Naive B cell (primary cell): ENCODE data around the gene LYPD8. TPM values are rescaled to one million over a fixed set of nuclear protein-coding genes. Genes with fewer than 3 reads are reported as not detected.
A peak's percentile ranks its signal among the peaks of the same experiment; 100 is the strongest.

Source experiments
- ATAC-seq, 2 donors: fragments of 150-1000 bp; cut with Tn5 transposase; 2 replicates each; pipeline ENCODE4 v1.10.0; 2021; ENCODE audit warnings: low read depth in 2 of 2, mild to moderate bottlenecking in 2 of 2, moderate library complexity in 2 of 2
- DNase-seq: peaks from one replicate; pipeline ENCODE4 v3.0.0; 2022
- H3K27ac Mint-ChIP-seq, 6 donors: one replicate each; pipeline ENCODE4 v1.8.0; 2020 to 2022; ENCODE audit warnings: mild to moderate bottlenecking in 6 of 6, mixed read lengths in 6 of 6, moderate library complexity in 5 of 6, inconsistent platforms in 2 of 6
- H3K27me3 Mint-ChIP-seq, 3 donors: one replicate each; pipeline ENCODE4 v1.8.0; 2021 to 2022; ENCODE audit warnings: mixed read lengths in 3 of 3, mild to moderate bottlenecking in 1 of 3
- H3K36me3 Mint-ChIP-seq, 2 donors: one replicate each; pipeline ENCODE4 v1.8.0; 2020 to 2022; ENCODE audit warnings: mixed read lengths in 2 of 2, inconsistent platforms in 1 of 2, mild to moderate bottlenecking in 1 of 2
- H3K4me1 Mint-ChIP-seq, 3 donors: one replicate each; pipeline ENCODE4 v1.8.0; 2020 to 2022; ENCODE audit warnings: mixed read lengths in 3 of 3, inconsistent platforms in 1 of 3, mild to moderate bottlenecking in 1 of 3, moderate library complexity in 1 of 3
- H3K4me3 Mint-ChIP-seq, 8 donors: one replicate each; pipeline ENCODE4 v1.8.0; 2020 to 2022; ENCODE audit warnings: mild to moderate bottlenecking in 8 of 8, mixed read lengths in 8 of 8, moderate library complexity in 8 of 8, inconsistent platforms in 2 of 8
- H3K9me3 Mint-ChIP-seq, 7 donors: one replicate each; pipeline ENCODE4 v1.8.0; 2020 to 2022; ENCODE audit warnings: mixed read lengths in 7 of 7, mild to moderate bottlenecking in 5 of 7, inconsistent platforms in 2 of 7, moderate library complexity in 1 of 7
- polyA plus RNA-seq, 6 donors: library from polyadenylated mRNA; unstranded; fragments of 300-500 nt; fragmentation: Illumina TruSeq; gene quantifications; one replicate each; pipeline ENCODE4 v1.2.3, GENCODE V29; 2021; ENCODE audit warnings: low read depth in 6 of 6

The LYPD8 gene
- polyA plus RNA-seq, 6 donors from 2014 or later = 0.39 TPM; not detected in 5

DNA sequence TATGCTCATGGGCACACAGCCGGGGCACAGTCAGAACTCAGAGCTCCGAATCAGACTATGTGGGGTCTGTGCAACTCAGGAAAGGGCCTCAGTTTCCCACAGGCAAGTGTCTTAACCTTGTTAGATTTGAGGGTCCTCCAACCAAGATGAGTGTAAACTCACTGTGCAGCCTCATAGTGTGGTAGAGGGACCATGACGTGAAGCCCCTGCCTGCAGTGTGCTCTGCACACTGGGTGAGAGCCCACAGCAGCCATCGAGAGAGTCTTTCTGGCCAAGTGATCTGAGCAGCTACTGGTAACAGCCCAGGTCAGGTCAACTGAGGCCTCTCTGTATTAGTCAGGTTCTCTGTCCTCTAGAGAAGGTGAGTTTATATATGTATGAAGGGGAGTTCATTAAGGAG lies 592 bp upstream of the LYPD8 start:
- Mint-ChIP-seq H3K36me3 (no peaks in the 10 kb centered on the region), H3K27ac (peak overlapping the region in 3 of 6 donors; percentile 26 to 53 (median 26)), H3K4me3 (no peak overlapping the region), H3K4me1 (peaks cover 0 to 9% (median 0%) of the 10 kb centered on the region in 3 donors), H3K9me3 (peaks cover 0 to 3% (median under 1%) of the 10 kb centered on the region in 7 donors), H3K27me3 (peaks cover 0 to 3% (median 0%) of the 10 kb centered on the region in 3 donors)
- DNase-seq (no peak), ATAC-seq (no peak)

DNA sequence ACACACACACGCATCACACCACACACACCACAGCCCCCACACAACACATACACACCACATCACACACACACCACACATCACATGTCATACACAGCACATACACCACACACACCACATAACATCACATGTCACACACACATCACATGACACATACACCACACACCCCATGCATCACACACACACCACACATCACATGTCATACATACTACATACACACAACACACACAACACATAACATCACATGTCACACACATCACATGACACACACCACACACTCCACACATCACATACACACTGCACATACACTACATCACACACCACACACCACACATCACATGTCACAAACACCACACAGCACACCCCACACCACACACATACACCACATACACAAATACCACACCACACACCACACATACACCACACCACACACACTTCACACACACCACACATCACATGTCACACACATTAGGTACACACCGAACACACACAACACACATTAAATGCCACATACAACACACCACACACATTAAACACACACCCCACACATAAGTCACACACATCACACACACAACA lies 1.8 kb downstream of the LYPD8 start:
- H3K27ac Mint-ChIP-seq = no peak overlapping the region
- no peaks in the 10 kb centered on the region for H3K36me3 Mint-ChIP-seq
- H3K4me3 Mint-ChIP-seq = no peak overlapping the region
- ATAC-seq (no peak), DNase-seq (no peak)
- peaks cover 6 to 22% (median 11%) of the 10 kb centered on the region in 3 donors for H3K4me1 Mint-ChIP-seq
- H3K9me3 Mint-ChIP-seq = peaks cover 0 to 3% (median 0%) of the 10 kb centered on the region in 7 donors
- H3K27me3 Mint-ChIP-seq = no peaks in the 10 kb centered on the region

DNA sequence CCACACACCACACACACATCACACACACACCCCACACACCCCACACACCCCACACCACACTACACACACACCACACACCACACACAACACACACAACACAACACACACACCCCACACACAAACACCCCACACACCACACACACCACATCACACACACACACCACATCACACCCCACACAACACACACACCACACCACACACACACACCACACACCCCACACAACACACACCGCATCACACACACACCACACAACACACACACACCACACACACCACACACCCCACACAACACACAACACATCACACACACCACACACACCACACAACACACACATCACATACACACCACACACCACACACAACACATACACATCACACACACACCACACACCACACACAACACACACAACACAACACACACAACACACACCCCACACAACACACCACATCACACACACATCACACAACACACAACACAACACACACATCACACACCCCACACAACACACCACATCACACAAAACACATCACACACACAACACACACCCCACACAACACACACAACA lies 2.4 kb downstream of the LYPD8 start:
- no peak overlapping the region for H3K27ac Mint-ChIP-seq
- H3K4me3 Mint-ChIP-seq = no peak overlapping the region
- no peak for DNase-seq
- H3K27me3 Mint-ChIP-seq = no peaks in the 10 kb centered on the region
- H3K4me1 Mint-ChIP-seq = peaks cover 6 to 22% (median 11%) of the 10 kb centered on the region in 3 donors
- peaks cover 0 to 3% (median 0%) of the 10 kb centered on the region in 7 donors for H3K9me3 Mint-ChIP-seq
- H3K36me3 Mint-ChIP-seq = no peaks in the 10 kb centered on the region
- ATAC-seq = no peak

DNA sequence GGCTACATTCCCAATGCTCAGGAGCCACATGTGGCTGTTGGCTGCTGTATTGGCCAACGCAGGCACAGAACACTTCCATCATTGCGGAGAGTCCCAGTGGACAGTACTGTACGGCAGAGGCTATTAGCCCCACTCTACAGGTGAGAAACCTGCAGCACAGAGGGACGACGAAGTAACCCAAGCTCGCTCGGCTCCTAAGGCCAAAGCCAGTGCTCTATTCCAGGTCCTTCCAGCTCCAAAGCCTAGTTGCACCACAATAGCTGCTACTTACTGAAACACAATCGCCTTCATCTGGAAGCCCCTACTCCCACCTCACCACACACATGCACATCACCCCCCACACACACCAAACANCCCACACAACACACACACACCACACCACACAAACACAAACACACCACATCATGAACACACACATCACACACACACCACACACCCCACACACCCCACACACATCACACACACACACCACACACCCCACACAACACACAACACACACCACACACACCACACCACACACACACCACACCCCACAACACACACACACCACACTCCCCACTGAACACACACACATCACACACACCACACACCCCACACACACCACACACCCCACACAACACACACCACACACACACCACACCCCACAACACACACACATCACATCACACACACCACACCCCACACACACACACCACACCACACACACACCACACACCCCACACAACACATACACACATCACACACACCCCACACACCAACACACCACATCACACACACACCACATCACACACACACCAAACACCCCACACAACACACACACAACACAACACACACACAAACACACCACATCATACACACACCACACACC lies 3.2 kb downstream of the LYPD8 start:
- no peaks in the 10 kb centered on the region for H3K36me3 Mint-ChIP-seq
- DNase-seq (no peak), ATAC-seq (peak in 1 of 2 donors; percentile 18)
- peaks cover 6 to 22% (median 11%) of the 10 kb centered on the region in 3 donors for H3K4me1 Mint-ChIP-seq
- peaks cover 0 to 3% (median 0%) of the 10 kb centered on the region in 7 donors for H3K9me3 Mint-ChIP-seq
- H3K4me3 Mint-ChIP-seq = no peak overlapping the region
- H3K27ac Mint-ChIP-seq = peak overlapping the region in 1 of 6 donors; percentile 73
- no peaks in the 10 kb centered on the region for H3K27me3 Mint-ChIP-seq

DNA sequence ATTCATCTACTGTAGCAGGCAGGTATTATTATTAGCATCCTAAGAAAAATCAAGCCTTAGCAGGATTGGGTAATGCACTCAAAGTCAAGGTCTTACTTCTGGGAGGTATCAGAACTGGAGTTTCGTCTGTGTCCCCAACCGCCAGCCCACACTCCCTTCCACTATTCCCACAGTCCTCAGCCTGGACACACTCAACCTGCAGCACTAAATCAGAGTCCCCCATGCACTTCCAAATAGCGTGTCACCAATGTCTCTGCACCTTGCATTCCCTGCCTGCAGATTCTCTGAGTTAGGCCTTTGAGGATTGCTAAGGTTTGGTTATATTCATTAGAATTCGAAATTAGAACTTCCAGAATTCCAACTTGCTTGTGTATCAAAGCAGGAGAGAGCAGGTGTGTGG lies 3.9 kb downstream of the LYPD8 start:
- no peak for ATAC-seq
- no peak for DNase-seq
- Mint-ChIP-seq H3K9me3 (peaks cover 0 to 3% (median 0%) of the 10 kb centered on the region in 7 donors), H3K27me3 (no peaks in the 10 kb centered on the region), H3K36me3 (no peaks in the 10 kb centered on the region), H3K27ac (peak overlapping the region in 2 of 6 donors; percentile 73 to 92), H3K4me1 (peaks cover 6 to 22% (median 11%) of the 10 kb centered on the region in 3 donors), H3K4me3 (peak overlapping the region in 3 of 8 donors; percentile 32 to 81 (median 53))

DNA sequence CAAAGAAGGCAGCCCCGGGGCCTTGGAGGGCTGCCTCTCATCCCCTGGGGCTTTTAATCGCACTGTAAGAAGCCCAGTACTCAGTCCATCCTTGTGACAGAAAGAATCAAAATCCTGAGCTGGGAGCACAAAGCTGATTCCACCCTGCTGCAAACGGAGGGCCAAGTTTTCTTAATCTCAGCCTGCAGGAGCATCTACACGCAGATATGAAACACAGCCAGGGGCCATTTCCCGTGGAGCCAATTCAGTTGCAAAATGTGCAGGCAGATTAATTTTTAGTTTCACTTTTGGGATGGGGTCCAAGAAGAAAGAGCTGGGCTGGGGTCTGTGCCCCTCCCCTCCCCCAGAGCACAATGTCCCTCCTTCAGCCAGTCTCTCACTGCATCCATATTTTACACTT lies 4.4 kb downstream of the LYPD8 start:
- Mint-ChIP-seq H3K4me1 (peaks cover 6 to 22% (median 13%) of the 10 kb centered on the region in 3 donors), H3K9me3 (peaks cover 0 to 2% (median 0%) of the 10 kb centered on the region in 7 donors), H3K36me3 (no peaks in the 10 kb centered on the region), H3K4me3 (peak overlapping the region in 4 of 8 donors; percentile 32 to 81 (median 62)), H3K27me3 (no peaks in the 10 kb centered on the region), H3K27ac (peak overlapping the region in 5 of 6 donors; percentile 7 to 92 (median 41))
- ATAC-seq = no peak
- no peak for DNase-seq

DNA sequence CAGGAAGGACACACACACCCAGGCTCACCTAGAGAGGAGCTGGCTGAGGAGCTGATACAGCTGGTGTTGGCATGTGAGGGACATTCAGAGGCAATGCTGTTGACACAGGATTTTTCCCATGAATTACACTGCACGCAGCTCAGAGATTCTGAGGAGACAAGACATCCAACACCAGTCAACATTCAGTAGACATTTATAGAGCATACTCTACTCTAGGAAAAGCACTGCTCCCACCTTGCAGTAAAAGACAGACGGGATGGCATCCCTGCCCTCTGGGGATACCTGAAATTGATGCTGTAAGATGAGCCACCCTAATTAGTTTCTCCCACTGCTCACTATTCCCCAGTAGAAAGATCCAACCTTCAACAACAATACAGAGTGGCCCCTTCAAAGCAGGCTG lies 5.1 kb downstream of the LYPD8 start:
- Mint-ChIP-seq H3K4me1 (peaks cover 6 to 22% (median 14%) of the 10 kb centered on the region in 3 donors), H3K36me3 (no peaks in the 10 kb centered on the region), H3K9me3 (peaks cover 0 to 2% (median 0%) of the 10 kb centered on the region in 7 donors), H3K27me3 (no peaks in the 10 kb centered on the region), H3K4me3 (peak overlapping the region in 2 of 8 donors; percentile 10 to 81), H3K27ac (peak overlapping the region in 4 of 6 donors; percentile 2 to 90 (median 61))
- no peak for ATAC-seq
- DNase-seq = no peak

DNA sequence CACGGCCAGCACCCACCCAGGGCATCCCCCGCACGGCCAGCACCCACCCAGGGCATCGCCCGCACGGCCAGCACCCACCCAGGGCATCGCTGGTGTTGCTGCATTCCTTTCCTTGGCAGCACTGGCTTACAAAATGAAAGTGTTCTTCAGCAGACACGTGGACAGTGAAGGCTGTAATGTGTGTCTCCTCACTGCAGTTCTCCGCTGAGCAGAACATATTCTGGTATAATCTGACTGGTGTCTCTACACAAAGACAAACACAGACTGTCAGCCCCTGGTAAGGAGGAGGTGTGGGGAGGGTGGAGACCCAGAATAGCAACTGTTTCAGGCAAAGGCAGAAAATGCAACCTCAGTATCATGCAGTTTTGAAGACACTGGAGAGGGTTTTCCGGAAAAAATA lies 7.3 kb downstream of the LYPD8 start:
- no peaks in the 10 kb centered on the region for H3K36me3 Mint-ChIP-seq
- peaks cover 0 to 2% (median 0%) of the 10 kb centered on the region in 7 donors for H3K9me3 Mint-ChIP-seq
- peaks cover 6 to 22% (median 17%) of the 10 kb centered on the region in 3 donors for H3K4me1 Mint-ChIP-seq
- H3K27ac Mint-ChIP-seq = no peak overlapping the region
- no peak overlapping the region for H3K4me3 Mint-ChIP-seq
- no peak for DNase-seq
- H3K27me3 Mint-ChIP-seq = no peaks in the 10 kb centered on the region
- no peak for ATAC-seq

DNA sequence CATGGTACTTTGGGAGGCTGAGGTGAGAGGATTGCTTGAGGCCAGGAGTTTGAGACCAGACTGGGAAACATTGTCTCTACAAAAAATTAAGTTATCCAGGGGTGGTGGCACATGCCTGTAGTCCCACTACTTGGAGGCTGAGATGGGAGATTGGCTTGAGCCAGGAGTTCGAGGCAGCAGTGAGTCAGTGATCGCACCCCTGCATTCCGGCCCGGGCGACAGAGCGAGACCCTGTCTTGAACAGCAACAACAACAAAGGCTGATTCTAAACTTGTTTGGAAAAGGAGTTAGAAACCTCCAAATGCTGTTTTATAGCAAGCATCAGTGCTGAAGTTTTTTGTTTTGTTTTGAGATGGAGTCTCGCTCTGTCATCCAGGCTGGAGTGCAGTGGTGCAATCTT lies 14.7 kb downstream of the LYPD8 start:
- no peak for ATAC-seq
- DNase-seq = no peak
- H3K27me3 Mint-ChIP-seq = peaks cover 0 to 7% (median 0%) of the 10 kb centered on the region in 3 donors
- peak overlapping the region in 1 of 8 donors; percentile 15 for H3K4me3 Mint-ChIP-seq
- H3K27ac Mint-ChIP-seq = peak overlapping the region in 1 of 6 donors; percentile 10
- H3K36me3 Mint-ChIP-seq = peaks cover 5 to 9% of the 10 kb centered on the region in 2 donors
- peaks cover 0 to 13% (median 6%) of the 10 kb centered on the region in 3 donors for H3K4me1 Mint-ChIP-seq
- peaks cover 0 to 7% (median 0%) of the 10 kb centered on the region in 7 donors for H3K9me3 Mint-ChIP-seq

DNA sequence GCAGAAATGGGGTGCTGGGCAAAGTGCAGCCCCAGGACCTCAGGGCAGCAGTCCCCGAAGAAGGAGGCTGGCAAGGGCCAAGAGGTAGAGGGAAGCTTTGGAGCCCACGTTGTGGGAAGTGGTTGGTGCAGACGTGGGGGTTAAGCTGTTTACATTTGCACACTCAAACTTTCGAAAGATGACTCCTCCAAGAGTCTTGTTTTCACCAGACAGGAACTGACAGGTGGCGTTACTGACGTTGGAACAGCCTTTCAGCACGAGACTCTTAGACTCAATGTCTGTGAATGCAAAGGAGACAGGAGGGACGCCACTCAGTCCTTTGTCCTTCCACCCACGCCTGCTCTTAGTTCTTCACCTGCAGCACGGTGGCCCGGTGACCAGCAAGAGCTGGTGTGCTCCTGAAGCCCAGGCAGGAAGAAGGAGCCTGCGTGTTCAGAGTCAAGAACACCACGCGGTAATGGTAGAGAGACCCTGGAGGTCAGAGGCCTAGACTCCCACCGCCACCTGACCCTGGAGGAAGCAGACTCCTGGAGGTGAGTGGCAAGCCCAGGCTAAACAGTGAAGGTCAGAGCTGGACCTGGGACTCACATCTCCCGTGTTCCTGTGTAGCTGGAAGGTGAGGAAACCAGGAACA lies 15.9 kb downstream of the LYPD8 start:
- no peak for ATAC-seq
- Mint-ChIP-seq H3K27ac (peak overlapping the region; percentile 9 to 88 (median 44)), H3K9me3 (peaks cover 0 to 11% (median 6%) of the 10 kb centered on the region in 7 donors), H3K27me3 (peaks cover 0 to 7% (median 0%) of the 10 kb centered on the region in 3 donors), H3K4me3 (no peak overlapping the region), H3K4me1 (peaks cover 0 to 13% (median 6%) of the 10 kb centered on the region in 3 donors), H3K36me3 (peaks cover 9 to 12% of the 10 kb centered on the region in 2 donors)
- DNase-seq = no peak

DNA sequence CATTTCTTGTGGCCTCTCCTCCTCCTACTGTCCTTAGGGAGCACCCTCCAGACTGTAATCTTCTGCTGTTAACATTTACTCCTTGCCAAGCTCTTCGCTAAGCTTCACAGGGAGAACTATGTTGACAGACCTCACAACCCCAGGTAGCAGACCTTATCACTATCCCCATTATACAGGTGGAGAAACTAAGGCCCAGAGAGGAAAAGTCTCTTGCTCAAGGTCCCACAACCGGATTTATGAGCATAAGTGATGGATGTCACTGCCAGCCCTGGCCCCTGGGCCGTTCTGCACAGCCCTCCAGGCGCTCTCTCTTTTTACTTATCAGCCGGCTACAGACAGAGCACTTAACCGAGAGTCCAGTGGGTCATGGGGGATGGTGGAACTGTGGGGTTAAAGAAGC lies 18.1 kb downstream of the LYPD8 start:
- Mint-ChIP-seq H3K4me1 (peaks cover 0 to 9% (median 6%) of the 10 kb centered on the region in 3 donors), H3K36me3 (peaks cover 9 to 12% of the 10 kb centered on the region in 2 donors), H3K4me3 (no peak overlapping the region), H3K27ac (peak overlapping the region in 3 of 6 donors; percentile 27 to 47 (median 45)), H3K27me3 (peaks cover 0 to 7% (median 0%) of the 10 kb centered on the region in 3 donors), H3K9me3 (peaks cover 0 to 11% (median 8%) of the 10 kb centered on the region in 7 donors)
- DNase-seq (no peak), ATAC-seq (no peak)

DNA sequence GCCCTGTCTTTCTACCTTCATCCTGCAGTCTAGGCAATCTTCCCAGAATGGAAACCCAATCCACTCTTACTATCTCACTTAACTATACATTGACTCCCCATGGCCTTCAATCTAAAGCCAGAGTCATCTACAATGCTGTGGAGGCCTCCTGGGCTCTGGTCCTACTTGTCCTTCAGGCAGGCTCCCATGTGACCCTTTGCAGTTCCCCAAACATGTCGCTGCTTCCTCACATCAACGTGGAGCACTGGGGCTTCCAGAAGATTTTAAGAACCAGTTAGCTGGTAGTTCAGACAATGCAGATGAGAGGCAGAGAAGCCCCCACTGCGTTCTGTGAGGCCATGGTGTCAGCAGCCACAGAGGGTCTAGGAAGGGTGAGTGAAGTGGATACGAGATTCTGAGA lies 18.6 kb downstream of the LYPD8 start:
- Mint-ChIP-seq H3K27ac (no peak overlapping the region), H3K27me3 (peaks cover 0 to 7% (median 0%) of the 10 kb centered on the region in 3 donors), H3K4me3 (peak overlapping the region in 2 of 8 donors; percentile 2 to 32), H3K9me3 (peaks cover 0 to 10% (median 8%) of the 10 kb centered on the region in 7 donors), H3K4me1 (peaks cover 0 to 8% (median 5%) of the 10 kb centered on the region in 3 donors), H3K36me3 (peaks cover 9 to 11% of the 10 kb centered on the region in 2 donors)
- ATAC-seq (no peak), DNase-seq (no peak)

DNA sequence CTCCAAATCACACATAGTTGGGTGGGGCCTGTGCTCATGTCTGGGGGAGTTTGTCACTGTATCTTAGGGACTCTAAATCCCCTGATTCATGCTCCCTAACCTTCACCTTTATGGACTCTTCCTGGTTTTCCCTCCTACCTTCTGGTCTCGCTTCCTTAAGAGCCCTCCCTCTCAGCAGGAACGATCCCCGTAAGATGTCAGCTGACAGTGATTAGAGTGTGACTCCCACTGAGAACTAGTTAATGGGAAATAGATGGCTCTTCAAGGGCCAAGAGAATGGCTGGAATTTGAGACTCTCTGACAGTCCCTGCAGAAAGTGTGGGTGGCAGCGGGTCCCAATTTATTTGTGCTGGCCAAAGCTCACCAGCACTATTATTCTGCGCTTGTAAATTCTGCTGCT lies 22.0 kb downstream of the LYPD8 start:
- DNase-seq = no peak
- peak overlapping the region in 1 of 6 donors; percentile 81 for H3K27ac Mint-ChIP-seq
- H3K27me3 Mint-ChIP-seq = peaks cover 0 to 7% (median 0%) of the 10 kb centered on the region in 3 donors
- no peak for ATAC-seq
- peaks cover 7 to 9% of the 10 kb centered on the region in 2 donors for H3K36me3 Mint-ChIP-seq
- H3K4me1 Mint-ChIP-seq = peaks cover 0 to 4% (median 0%) of the 10 kb centered on the region in 3 donors
- peaks cover 0 to 10% (median 8%) of the 10 kb centered on the region in 7 donors for H3K9me3 Mint-ChIP-seq
- no peak overlapping the region for H3K4me3 Mint-ChIP-seq
